GM18520 (cell line): ENCODE measurements around the gene TFEB.

Source experiments
- ATAC-seq: cut with Tn5 transposase; IDR thresholded peaks from one replicate; pipeline ENCODE4 v1.9.1; 2021; ENCODE audit not compliant: unreplicated experiment

TFEB gene

DNA sequence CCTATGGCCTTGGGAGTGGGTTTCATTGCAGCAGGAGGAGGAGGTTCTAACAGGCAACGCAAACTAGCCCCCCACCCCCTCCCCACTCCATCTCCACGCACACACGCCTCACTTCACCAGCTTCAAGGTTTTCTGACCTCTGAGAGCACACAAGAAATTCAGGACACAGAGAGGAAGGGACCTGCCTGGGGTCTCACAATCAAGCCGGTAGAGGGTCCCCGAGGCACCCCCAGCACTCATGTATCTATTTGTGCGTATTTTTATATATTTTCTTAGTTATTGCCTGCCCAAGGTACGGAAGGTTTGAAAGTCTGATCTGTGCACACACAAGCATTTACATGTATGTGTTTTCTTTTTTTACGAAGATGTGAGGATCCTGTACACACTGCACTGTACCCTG is 80.2 kb downstream of the TFEB start:
- ATAC-seq = no peak

DNA sequence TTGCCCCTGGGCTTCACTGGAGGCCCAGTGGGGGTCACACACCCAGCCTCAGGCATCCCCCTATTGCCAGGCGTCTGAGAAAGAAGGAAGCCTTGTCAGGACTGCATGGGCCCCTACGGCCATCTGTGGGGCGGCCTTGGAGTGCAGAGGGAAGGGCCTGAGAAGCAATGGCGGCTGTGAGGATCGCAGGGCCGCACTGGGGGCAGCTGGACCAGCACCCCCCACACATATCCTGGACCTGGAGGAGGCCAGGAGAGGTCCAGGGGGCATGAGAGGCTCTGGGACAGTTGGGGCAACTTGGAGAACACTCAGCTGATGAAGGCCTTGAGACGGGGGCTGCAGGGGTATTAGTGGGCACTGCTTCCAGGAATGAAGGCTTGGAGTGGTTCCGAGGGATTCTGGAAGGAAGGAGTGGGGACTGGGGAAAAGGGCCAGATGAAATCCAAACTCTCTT is 80.7 kb downstream of the TFEB start:
- ATAC-seq = no peak

DNA sequence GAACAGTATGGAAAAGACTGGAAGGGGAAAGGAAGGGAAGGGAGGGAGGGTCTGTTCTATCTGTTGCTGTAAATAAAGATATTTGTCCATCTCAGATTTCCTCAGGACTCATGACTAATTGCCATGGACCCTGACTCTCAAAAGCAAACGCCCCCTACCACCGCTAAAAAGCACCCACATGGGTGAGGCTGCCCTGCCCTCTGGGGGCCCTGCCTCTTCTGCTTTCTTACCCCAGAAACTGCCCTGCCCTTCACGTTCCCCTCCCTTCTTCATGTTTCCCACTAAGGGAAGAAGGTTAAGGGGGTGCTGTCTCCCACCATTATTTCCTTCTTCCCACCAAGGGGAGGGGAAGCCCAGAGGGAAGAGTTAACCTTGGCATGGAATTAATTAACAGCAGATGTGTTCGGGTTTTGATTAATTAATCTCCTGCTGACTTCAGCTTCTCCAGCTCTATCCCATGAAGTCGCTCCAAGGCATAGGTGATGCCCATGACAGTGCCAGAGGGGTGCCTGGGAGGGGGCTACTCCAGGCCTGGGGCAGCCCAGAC is 81.2 kb downstream of the TFEB start:
- no peak for ATAC-seq

DNA sequence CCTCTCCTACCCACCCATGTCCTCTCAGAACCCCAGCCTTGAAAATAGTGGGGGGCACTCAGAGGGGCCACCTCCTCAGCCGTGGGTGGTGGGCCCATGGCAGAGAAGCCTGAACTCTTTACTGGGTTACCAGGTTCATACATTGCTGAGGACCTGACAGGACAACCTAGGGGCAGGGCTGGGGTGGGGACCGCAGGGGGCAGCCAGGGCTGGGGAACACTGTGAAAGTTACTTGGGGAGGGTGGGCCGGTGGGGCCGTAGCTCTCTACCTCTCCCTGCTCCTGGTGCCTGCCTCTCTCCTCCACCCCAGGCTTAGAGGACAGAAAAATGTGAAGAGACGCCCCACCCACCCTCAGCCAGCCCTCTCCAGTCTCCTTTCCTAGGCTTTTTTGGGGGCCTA is 81.7 kb downstream of the TFEB start:
- ATAC-seq = no peak

DNA sequence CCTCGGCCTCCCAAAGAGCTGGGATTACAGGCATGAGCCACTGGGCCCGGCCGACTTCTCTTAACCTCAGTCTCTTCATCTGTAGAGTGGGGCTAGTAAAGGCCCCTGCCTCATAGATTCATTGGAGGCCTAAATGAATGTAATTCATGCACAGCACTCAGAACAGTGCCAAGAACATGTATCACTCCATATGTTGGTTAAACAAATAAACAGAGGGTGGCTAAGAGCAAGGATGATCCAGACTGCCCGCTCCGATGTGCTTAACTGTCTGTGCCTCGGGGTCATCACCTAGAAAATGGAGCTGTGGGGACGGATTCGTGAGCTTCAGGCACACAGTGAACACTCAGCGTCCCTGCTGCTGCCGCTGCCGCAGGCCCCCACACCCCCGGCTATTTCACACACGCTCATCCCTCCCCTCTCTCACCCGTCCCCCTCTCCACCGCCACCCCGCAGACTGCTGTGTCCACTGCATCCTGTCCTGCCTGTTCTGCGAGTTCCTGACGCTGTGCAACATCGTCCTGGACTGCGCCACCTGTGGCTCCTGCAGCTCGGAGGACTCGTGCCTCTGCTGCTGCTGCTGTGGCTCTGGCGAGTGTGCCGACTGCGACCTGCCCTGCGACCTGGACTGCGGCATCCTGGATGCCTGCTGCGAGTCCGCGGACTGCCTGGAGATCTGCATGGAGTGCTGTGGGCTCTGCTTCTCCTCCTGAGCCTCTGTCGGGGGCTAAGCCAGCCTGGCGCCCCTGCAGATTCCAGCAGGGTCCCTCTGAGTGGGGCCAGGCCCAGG is 82.3 kb downstream of the TFEB start:
- ATAC-seq = no peak

DNA sequence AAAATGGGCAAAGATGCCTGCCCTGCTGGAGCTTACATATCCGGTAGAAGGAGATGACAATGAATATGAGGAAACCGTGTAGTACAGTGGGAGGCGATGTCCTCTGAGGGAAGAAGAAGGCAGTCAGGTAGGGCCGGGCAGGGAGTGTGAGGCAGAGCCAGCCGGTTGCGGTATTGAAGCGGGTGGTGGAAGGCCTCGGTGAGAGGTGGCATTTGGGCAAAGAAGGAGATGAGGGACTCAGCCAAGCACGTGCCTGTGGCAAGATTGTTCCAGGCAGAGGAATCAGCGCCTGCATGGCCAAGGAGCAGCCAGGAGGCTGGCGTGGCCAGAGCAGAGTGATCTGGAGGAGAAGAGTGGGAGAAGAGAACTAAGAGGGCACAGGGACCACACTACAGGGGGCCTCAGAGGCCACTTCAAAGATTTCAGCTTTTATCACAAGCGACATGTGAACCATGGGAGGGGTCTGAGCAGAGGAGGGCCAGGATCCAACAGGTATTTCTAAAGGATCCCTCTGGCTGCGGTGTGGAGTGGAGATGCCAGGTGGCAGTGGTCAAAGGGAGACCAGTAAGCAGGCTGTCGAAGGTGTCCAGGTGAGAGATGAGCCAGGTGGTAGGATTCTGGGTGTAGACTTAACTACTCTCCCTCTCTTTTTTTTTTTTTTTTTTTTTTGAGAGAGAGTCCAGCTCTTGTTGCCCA is 83.3 kb downstream of the TFEB start:
- ATAC-seq = no peak

DNA sequence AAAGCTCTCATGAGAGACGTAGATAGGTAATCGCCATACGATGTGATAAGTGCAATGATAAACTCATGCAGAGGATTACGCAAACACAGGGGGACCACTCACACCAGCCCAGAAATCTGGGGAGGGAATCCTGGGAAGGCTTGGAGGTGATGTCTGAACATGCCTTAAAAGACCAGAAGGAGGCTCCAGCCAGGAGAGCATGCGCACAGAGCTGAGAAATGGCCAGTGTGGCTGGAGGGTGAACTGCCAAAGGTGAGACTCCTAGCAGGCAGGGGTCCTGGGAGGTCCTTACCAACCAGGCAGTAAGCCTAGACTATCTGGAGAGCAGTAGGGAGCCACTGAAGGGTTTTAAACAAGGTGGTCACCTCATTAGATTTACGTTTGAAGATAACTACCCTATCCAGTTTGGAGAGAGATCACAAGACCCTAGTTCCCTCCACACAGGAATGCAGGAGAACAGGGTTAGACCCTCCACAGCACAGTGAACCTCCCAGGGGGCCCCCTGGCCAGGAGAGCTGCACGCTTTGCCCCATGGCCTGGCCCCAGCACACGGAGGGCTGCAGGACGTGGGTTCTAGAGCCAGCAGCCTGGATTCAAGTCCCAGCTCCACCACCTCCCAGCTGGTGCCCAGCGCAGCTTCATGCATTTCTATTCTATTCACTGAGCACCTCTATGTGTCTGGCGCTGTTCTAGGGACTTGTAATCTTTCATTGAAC is 84.0 kb downstream of the TFEB start:
- no peak for ATAC-seq

DNA sequence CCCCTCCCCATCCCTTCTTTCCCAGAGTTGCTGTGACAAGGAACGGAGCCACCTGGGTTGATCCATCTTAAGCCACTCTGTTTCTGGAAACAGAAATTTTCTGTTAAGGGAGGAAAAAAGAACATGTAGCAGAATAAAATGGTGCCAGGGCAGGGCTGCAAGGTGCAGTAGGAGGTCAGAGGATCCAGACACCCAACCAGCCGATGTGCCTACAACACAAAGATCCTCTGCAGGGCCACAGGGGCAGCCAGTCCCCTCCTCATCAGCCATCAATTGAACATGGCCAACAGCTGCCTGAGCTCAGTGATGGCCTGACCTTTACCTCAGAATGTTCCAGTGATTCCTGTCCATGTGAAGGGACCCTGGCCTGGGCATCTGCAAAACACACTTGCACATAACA is 85.3 kb downstream of the TFEB start:
- ATAC-seq = no peak

DNA sequence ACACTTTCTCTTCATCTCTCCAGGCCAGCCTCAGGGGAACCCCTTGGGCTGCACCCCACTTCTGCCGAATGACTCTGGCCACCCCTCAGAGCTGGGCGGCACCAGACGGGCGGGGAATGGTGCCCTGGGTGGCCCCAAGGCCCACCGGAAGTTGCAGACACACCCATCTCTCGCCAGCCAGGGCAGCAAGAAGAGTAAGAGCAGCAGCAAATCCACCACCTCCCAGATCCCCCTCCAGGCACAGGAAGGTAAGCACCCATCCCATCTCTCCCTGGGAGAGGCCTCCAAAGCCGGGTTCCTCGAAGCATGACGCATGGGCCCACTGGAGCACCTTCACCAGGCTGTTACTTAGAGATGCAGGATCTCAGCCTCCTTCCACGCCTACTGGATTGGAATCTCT is 85.8 kb downstream of the TFEB start:
- no peak for ATAC-seq

DNA sequence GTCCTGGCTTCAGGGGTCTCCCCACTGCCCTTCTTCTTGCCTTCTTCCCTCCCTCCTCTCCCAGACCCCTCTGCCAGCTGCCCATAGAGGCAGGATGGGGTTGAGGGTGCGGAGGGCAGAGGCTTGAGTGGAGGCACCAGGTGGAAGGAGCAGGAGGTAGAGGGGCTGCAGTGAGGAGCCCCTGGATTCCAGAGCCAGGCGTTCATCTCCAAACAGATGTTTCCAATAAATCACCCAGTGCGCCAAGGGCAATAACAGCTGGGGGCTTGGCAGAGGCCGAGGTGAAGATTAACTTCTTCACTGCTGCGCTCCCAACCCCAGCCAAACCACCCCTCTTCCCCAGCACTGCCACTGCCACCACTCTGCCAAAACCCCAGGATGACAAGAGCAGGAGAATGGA is 86.5 kb downstream of the TFEB start:
- no peak for ATAC-seq

DNA sequence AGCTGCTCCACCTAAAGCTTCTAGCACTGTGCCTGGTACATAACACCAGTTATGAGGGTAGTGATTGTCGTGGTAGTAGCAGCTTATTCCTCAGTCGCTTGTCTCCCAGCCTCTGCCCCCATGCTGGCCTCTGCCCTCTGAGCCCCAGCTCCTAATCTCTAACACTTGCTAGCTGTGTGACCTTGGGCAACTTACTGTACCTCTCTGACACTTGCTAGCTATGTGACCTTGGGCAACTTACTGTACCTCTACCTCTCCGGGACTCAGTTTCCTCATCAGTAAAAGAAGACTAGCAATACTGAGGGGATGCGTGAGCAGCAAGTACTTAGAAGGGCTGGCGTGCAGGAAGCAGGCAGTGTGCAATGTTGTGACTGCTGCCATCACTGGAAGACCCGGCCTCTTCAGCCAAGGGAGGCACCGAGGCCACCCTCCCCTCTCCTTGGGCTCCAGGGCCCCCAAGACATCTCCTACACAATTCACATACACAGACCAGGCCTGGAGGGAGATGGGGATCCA is 87.3 kb downstream of the TFEB start:
- ATAC-seq = no peak

DNA sequence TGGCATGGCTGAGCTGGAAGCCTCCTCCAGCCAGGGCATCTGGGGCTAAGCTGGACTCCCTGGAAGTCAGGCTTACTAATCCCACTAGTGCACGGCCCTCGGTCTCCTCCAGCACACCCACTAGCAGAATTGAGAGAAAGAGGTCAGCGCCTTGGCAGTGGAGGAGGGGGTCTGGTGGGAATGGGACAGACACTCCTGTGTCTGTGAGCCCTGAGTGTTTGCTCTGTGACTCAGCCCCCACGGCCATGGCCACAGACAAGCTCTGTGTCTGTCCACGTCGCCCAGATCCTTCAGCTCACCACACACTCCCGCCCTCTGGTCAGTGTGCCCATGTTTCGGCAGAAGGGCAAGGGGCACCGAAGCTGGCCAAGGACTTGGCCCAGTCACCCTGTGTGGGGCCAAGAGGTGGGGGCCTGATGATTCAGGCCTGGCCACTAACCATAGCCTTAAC is 88.3 kb downstream of the TFEB start:
- no peak for ATAC-seq

DNA sequence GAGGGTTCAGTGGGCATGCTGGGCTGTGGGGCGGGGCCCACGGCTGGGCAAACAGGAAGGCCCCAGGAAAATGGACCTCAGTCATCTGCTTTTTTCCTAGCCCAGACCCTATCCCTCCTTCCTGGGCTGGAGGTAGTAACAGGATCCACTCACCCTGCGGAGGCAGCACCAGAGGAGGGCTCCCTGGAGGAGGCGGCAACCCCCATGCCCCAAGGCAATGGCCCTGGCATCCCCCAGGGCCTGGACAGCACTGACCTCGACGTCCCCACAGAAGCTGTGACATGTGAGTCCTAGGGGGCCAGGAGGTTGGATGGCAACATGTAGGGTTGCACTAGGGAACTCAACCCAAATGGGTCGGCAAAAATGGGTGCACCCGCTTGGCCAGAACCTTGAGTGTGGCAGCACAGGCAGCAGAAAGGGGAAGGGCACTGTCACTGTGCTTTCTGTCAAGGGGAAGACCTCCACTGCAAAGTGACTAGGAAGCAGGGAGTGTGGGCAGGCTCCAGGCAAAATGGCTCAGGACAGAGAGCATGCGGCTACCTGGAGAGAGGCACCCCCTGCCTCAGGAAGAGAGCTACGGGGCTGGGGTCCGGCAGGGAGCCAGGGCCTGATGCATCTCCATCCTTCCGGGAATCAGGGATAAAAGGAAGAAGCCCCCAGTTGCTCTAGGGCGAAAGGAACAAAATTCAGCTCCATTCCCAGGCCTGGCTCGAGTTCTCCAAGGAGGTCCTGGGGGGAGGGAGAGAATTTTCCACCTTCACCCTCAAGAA is 89.2 kb downstream of the TFEB start:
- ATAC-seq = no peak

DNA sequence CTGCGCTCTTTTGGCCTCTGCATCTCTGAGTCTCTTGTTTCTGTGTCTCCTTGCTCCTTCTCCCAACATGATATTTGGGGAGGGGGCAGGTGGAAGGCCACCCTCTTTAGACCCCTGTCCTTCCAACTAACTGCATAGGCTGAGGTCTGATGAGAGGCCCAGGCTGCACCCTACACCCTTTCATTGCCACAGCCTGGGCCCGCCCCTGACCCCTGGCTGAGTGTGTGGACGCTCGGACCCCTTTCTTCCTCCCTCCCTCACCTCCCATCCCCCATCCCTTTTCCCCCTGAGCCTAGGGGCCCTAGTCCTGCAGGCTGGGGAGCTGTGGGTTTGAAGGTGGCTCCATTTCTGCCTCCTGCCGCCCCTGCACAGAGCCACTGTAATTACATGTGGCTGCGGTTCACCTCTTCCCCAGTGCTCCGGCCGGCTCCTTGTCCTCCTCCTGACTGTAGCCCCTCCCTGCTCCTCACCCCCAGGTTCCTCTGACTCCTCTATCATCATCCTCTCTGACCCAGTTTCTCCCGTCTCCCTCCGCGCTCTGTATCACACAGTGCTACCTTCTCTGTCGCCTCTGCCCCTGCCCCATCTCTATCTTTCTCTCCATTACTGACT is 90.3 kb downstream of the TFEB start:
- ATAC-seq = no peak

DNA sequence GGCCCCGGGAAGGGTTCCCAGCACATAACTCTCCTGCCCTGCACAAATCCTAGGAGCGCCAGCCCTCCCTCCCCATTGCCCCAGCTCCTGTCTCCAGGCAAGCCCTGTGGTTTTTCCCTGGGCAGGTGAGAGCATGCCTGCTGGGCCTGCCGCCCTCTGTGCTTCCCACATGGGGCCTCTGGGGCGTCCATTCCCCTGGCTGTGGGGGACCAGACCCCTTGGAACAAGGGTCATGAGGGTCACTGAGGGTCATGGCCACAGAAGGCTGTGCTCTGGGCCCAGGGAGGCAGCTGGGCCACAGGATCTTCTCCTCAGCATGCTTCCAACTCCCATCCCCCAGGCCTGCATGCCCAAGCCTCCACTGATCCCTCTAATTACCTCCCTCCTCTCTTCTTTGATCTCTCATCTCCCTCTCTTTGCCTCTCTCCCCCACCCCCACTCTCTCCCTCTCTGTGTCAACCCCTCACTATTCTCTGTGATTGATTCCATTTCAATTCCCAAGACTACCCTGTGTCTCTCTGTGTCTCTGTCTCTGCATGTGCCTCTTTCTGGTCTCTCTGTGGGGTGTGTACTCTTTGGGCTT is 91.0 kb downstream of the TFEB start:
- ATAC-seq = no peak

DNA sequence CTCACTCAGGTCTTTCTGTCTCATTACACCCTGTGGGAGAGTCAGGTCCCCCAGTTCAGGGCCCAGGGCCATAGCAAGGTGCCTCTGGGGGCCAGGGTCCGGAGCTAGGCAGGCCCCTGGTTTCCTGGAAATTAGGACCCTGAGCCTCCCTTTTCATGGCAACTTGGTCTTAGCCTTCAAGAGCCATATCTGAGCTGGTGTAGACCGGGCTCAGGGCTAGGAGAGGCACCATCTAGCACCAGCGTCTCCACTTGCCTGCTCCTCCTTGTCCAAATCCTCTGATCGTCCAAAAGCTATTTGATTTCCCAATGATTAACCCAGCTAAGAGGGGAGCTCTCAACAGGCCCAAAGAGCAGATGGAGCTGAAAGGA is 91.5 kb downstream of the TFEB start:
- ATAC-seq = no peak

DNA sequence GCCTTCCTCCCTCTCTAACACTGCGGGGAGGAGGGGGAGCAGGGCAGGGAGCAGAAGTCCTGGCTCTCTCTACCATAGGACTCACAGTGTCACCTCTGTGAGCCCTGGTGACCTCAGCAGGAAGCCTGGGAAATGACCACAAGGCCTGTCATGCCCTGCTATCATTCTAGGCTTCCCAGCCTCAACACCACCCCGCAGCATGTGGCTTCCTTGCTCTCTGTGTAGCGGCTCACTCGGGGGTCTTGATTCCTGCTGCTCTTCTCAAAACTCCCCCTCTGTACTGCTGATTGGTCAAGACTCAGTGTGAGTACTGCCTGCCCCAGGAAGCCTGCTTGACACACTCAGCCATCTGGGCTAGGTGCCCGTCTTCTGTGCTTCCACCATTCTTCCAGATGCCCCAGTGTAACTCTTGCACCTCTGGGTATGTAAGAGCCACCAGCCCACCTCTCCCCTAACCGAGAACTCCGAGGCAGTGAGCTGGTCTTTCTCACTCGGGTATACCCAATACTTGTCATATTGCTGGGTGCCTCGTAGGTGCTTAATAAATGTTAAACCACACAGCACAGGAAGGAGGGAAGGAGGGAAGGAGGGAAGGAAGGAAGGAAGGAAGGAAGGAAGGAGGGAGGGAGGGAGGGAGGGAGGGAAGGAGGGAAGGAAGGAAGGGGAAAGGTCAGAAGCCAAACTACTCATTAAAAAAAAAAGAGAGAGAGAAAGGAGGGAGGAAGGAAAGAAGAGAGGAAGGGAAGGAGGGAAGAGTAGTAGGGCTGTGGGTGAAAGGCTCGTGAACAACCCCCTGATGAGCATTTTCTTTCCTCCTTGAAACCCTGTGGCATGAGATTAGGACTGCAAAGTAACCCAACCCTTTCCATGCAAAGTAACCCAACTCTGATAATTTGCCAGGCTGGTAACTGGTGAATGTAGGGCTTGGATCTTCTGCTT is 92.2 kb downstream of the TFEB start:
- no peak for ATAC-seq

DNA sequence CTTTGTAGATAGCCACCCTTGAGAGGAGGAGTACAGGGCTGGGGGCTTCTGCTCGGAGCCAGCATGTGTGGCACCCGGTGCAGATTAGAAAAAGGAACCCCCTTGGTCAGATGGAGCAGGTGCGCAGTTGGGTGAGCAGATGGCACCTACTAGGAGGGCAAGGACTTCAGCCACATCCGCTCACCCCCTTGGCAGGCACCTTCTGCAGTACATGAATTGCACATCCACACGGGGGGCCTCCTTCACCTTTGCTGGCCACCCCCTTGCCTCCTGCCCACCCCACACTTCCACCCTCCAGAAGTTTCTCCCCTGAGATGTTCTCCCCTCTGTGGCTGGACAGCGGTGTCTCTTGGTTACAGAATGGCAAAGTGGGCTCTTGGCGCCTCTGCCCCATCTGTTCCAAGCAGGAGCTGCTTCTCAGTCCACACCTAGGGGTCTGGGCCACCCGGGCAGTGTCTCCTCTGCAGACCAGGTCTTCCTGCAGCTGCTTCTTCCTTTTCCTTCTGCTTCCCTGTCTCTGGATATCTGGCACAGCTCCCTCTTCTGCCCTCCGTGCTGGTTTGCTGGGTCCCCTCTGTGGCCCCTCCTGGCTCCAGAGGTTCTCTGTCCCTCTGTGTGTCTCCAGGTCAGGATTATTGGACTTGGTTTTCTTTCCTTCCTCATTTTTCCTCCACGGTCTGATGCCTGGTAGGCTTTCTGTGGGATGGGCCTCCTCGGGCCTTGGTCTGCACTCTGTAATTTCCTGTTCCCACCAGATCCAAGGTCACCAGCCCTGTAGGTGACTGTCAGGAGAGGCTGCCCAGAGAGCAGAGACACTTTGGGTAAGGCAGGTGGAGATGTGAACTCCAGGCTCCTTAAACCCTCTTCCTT is 93.1 kb downstream of the TFEB start:
- ATAC-seq = no peak
